Small intestine (tissue), 7 donors: Measurements from ENCODE around the gene MAP4K5. TPM values are rescaled to one million over a fixed set of nuclear protein-coding genes. Genes with fewer than 3 reads are reported as not detected.

ENCODE experiments used
- DNase-seq, 2 donors: peaks; one replicate each; pipeline versions ENCODE4 v3.0.0 to v3.0.0-alpha.2; 2013
- FAIRE-seq: peaks from 2 replicates; lab custom pipeline; 2012; peaks lifted over from hg19 to GRCh38; lab: Jason Lieb, UNC
- H3K27ac ChIP-seq, 3 donors: one replicate each; pipeline ENCODE4 v1.5.1; 2013; ENCODE audit warnings: low read length in 2 of 3, mild to moderate bottlenecking in 2 of 3, control low read depth in 1 of 3, inconsistent platforms in 1 of 3, low read depth in 1 of 3, moderate library complexity in 1 of 3
- H3K27me3 ChIP-seq, 3 donors: one replicate each; pipeline ENCODE4 v1.6.1; 2013; ENCODE audit warnings: low read length in 3 of 3, inconsistent platforms in 1 of 3; ENCODE audit not compliant: control insufficient read depth in 3 of 3, insufficient read depth in 3 of 3
- H3K36me3 ChIP-seq, 3 donors: one replicate each; pipeline ENCODE4 v1.6.1; 2013; ENCODE audit warnings: low read length in 3 of 3, inconsistent platforms in 1 of 3, low read depth in 1 of 3, mild to moderate bottlenecking in 1 of 3, moderate library complexity in 1 of 3; ENCODE audit not compliant: control insufficient read depth in 3 of 3, insufficient read depth in 2 of 3
- H3K4me1 ChIP-seq, 3 donors: one replicate each; pipeline ENCODE4 v1.6.1; 2013; ENCODE audit warnings: low read length in 2 of 3, inconsistent platforms in 1 of 3, low read depth in 1 of 3, mild to moderate bottlenecking in 1 of 3, moderate library complexity in 1 of 3; ENCODE audit not compliant: control insufficient read depth in 3 of 3, insufficient read depth in 2 of 3
- H3K4me3 ChIP-seq, 3 donors: one replicate each; pipeline ENCODE4 v1.5.1; 2013; ENCODE audit warnings: low read length in 3 of 3, control low read depth in 1 of 3, inconsistent platforms in 1 of 3, low read depth in 1 of 3, mild to moderate bottlenecking in 1 of 3, moderate library complexity in 1 of 3
- H3K9me3 ChIP-seq, 2 donors: one replicate each; pipeline ENCODE4 v1.6.1; 2013; ENCODE audit warnings: low read depth in 1 of 2, low read length in 1 of 2; ENCODE audit not compliant: control insufficient read depth in 2 of 2, insufficient read depth in 1 of 2
- WGBS, 3 donors: extraction: QIAGEN DNeasy Blood & Tissue Kit; methylation state at CpG; one replicate each; pipeline ENCODE4 v1.1.7; 2013; 5-methylcytosine and 5-hydroxymethylcytosine counted together
- polyA plus RNA-seq, 4 donors: library from polyadenylated mRNA; stranded (reverse) in 3 of 4; unstranded in 1 of 4; fragments of 200-250 nt in 3 of 4; fragments of 120-200 nt in 1 of 4; gene quantifications; one replicate each; pipeline versions ENCODE4 v1.2.1 to v1.2.3, GENCODE V29; 2013
- donor health status: healthy with polysubstance abuse.
- donor health status: control.
- donor health status: control.
- donor health status: Bipolar disorder and iron deficiency.
- donor health status: healthy.

The MAP4K5 gene
- polyA plus RNA-seq, 4 donors: 11.1 to 28.9 (median 15.0) TPM

DNA sequence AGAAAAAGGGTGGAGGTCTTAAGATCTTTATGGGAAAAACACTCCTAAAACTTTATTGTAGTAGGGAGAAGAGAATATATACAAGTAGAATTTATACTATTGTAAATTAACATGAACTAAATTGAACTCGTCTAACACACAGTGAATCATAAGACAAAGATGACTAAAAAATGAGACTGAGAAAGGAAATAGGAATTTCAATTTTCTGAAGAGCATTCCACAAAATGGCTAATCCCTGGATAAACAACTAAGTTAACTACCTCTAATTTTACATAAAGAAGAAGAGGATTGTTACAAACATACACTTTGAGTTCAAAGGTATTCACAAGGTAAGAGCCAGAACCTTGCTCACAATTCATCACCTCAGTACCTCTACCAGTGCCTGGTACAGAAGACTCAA lies 2.0 kb downstream of the MAP4K5 start:
- peaks cover 0 to 8% (median 0%) of the 10 kb centered on the region in 3 donors for H3K36me3 ChIP-seq
- H3K4me3 ChIP-seq: peak overlapping the region in 1 of 3 donors; percentile 4
- DNase-seq (peak in 1 of 2 donors; percentile 8), FAIRE-seq (no peak)
- H3K4me1 ChIP-seq: peaks cover 0 to 7% (median 4%) of the 10 kb centered on the region in 3 donors
- H3K9me3 ChIP-seq: no peaks in the 10 kb centered on the region
- H3K27me3 ChIP-seq: no peaks in the 10 kb centered on the region
- 6 to 28% (median 14%) methylated on average over 1 of the region's 1 CpG for WGBS, 3 donors
- H3K27ac ChIP-seq: no peak overlapping the region

GRCh38 chr14:50529288-50530179 lies 2.8 kb downstream of the MAP4K5 start:
- DNase-seq (no peak), FAIRE-seq (no peak)
- Histone ChIP-seq H3K36me3 (peaks cover 0 to 8% (median 0%) of the 10 kb centered on the region in 3 donors), H3K27me3 (no peaks in the 10 kb centered on the region), H3K27ac (no peak overlapping the region), H3K9me3 (no peaks in the 10 kb centered on the region), H3K4me3 (no peak overlapping the region), H3K4me1 (peaks cover 0 to 7% (median 4%) of the 10 kb centered on the region in 3 donors)
- 72 to 77% (median 73%) methylated on average over 6 of the region's 6 CpGs for WGBS, 3 donors

DNA sequence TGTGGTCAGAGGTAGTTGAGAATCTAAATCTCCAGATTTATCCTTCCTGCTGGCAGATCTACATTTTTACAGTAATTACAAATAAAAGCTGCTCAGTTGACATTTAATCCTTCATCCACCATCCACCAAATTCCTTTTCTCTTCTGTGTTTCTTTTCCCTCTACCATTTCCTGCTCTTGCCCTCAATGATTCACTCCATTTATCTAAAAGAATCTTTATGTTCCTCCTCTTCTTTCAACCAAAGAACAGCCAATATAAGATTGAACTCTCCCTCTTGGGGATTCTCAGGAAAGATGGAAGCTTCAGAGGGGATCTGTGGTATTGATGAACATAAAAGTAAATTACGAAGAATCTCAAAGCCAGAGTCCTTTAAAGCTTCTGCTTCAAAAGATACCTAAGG lies 4.4 kb downstream of the MAP4K5 start:
- Histone ChIP-seq H3K9me3 (no peaks in the 10 kb centered on the region), H3K36me3 (peaks cover 0 to 8% (median 0%) of the 10 kb centered on the region in 3 donors), H3K4me1 (peaks cover 0 to 9% (median 7%) of the 10 kb centered on the region in 3 donors), H3K4me3 (no peak overlapping the region), H3K27me3 (no peaks in the 10 kb centered on the region), H3K27ac (no peak overlapping the region)
- WGBS, 3 donors: 91 to 100% (median 100%) methylated on average over 1 of the region's 1 CpG
- DNase-seq (no peak), FAIRE-seq (no peak)

DNA sequence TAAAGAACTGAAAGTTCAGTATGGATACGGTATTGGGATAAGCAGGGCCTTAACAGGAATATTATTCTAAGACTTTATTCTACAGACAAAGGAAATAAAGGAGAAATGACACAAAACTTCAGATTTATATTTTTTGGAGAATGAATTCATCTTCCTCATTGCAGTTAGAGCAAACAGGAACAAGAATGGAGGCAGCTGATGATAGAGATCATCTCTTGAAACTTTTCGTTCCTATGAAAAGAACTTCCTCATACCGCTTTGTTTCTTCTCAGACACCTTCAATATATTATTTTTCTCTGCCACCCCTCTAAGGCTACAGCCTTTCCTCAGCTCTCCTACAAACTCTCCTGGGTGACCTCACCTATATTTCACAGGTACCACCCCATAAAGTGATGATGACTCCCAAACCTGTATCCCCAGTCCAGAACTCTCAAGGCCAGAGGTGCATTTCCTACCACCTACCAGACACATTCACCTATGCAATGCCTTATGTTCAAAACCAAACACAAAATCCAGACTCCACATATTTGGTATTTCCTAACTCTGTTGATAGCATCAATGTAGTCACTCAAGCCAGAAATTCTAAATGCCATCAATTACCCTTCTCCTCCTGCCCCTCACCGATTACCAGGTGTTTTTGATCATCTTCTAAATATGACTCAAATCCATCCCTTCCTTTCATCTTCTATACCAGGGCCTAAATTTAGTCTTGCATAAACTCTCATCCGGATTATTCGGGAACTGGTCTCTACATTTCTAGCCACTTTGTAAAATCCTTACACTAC lies 7.4 kb downstream of the MAP4K5 start:
- WGBS, 3 donors: 80 to 91% (median 85%) methylated on average over 6 of the region's 6 CpGs
- Histone ChIP-seq H3K9me3 (no peaks in the 10 kb centered on the region), H3K27me3 (no peaks in the 10 kb centered on the region), H3K36me3 (peaks cover 0 to 12% (median 0%) of the 10 kb centered on the region in 3 donors), H3K4me1 (peaks cover 0 to 7% (median 5%) of the 10 kb centered on the region in 3 donors), H3K4me3 (no peak overlapping the region), H3K27ac (no peak overlapping the region)
- no peak for DNase-seq
- no peak for FAIRE-seq

GRCh38 chr14:50524060-50524459 lies 8.3 kb downstream of the MAP4K5 start:
- FAIRE-seq (no peak), DNase-seq (no peak)
- Histone ChIP-seq H3K4me1 (peaks cover 0 to 5% (median 5%) of the 10 kb centered on the region in 3 donors), H3K4me3 (no peak overlapping the region), H3K9me3 (no peaks in the 10 kb centered on the region), H3K27me3 (no peaks in the 10 kb centered on the region), H3K36me3 (peaks cover 0 to 14% (median 0%) of the 10 kb centered on the region in 3 donors), H3K27ac (peak overlapping the region in 1 of 3 donors; percentile 9)
- WGBS, 3 donors: 66 to 83% (median 79%) methylated on average over 2 of the region's 2 CpGs

DNA sequence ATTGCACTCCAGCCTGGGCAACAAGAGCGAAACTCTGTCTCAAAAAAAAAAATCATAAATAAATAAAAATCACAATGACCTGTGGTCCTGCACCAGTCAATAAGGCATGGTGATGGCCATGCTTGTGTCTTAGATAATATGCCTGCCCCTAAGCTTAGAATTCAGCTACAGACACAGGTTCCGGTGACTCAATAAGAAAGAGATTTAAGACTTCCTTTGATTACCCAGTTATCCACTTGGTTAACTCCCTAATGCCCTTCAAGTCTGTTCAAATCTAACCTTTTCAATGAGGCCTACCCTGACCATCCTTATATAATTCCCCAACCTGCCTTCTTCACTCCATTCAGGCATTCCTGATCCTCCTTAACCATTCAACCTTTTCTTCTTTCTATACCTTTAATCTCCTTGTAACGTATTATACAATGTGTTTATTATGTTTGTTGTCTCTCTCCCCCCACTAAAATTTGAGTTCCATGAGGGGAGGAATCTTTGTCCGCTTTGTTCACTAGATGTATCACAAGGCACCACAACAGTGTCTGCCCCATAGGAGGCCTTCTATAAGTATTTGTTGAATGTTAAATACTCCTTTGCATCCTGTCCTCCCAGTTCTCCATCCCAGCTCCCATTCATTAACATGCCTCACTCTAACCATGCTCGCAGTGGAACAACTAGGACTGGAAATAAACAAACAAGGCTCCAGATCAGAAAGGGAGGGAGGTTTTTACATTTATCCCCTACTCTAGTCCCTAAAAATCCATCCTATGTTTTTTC lies 8.9 kb downstream of the MAP4K5 start:
- FAIRE-seq (no peak), DNase-seq (no peak)
- H3K9me3 ChIP-seq: no peaks in the 10 kb centered on the region
- no peaks in the 10 kb centered on the region for H3K27me3 ChIP-seq
- H3K4me3 ChIP-seq: no peak overlapping the region
- WGBS, 3 donors: 81 to 96% (median 85%) methylated on average over 5 of the region's 5 CpGs
- H3K4me1 ChIP-seq: peaks cover 0 to 5% (median 5%) of the 10 kb centered on the region in 3 donors
- no peak overlapping the region for H3K27ac ChIP-seq
- H3K36me3 ChIP-seq: peaks cover 0 to 11% (median 0%) of the 10 kb centered on the region in 3 donors

GRCh38 chr14:50521912-50522341 lies 10.4 kb downstream of the MAP4K5 start:
- H3K36me3 ChIP-seq: peaks cover 0 to 15% (median 0%) of the 10 kb centered on the region in 3 donors
- DNase-seq: no peak
- FAIRE-seq: peak; percentile 57
- WGBS, 3 donors: 48 to 85% (median 58%) methylated on average over 1 of the region's 1 CpG
- H3K27me3 ChIP-seq: no peaks in the 10 kb centered on the region
- H3K4me3 ChIP-seq: no peak overlapping the region
- no peaks in the 10 kb centered on the region for H3K9me3 ChIP-seq
- H3K4me1 ChIP-seq: peaks cover 0 to 5% (median 5%) of the 10 kb centered on the region in 3 donors
- peak overlapping the region in 2 of 3 donors; percentile 26 to 64 for H3K27ac ChIP-seq
